Hepatocyte (in vitro differentiated cells): ENCODE data around the gene CHAF1A. TPM values are rescaled to one million over a fixed set of nuclear protein-coding genes. Genes with fewer than 3 reads are reported as not detected.

Experiments used
- DNase-seq: peaks from one replicate; pipeline ENCODE4 v3.0.0-alpha.2; 2016; ENCODE audit warnings: low spot score
- H2AFZ ChIP-seq: fragments of 200-600 bp; sonication (generic); 2 replicates; pipeline ENCODE4 v1.6.0; 2016; ENCODE audit warnings: antibody characterized with exemption, mild to moderate bottlenecking
- H3K27ac ChIP-seq: fragments of 200-600 bp; sonication (generic); 2 replicates; pipeline ENCODE4 v1.5.1; 2016; ENCODE audit warnings: mild to moderate bottlenecking
- H3K27me3 ChIP-seq: fragments of 200-600 bp; sonication (generic); 2 replicates; pipeline ENCODE4 v1.6.1; 2016
- H3K36me3 ChIP-seq: fragments of 200-600 bp; sonication (generic); replicated peaks from 2 replicates; pipeline ENCODE4 v1.5.1; 2016; ENCODE audit warnings: low read depth; ENCODE audit not compliant: insufficient read depth
- H3K4me1 ChIP-seq: fragments of 200-600 bp; sonication (generic); 2 replicates; pipeline ENCODE4 v1.5.1; 2016; ENCODE audit warnings: mild to moderate bottlenecking, moderate library complexity; ENCODE audit not compliant: insufficient read depth
- H3K4me2 ChIP-seq: fragments of 200-600 bp; sonication (generic); 2 replicates; pipeline ENCODE4 v1.6.0; 2016
- H3K4me3 ChIP-seq: fragments of 200-600 bp; sonication (generic); 2 replicates; pipeline ENCODE4 v1.5.1; 2016; ENCODE audit warnings: mild to moderate bottlenecking
- H3K79me2 ChIP-seq: fragments of 200-600 bp; sonication (generic); 2 replicates; pipeline ENCODE4 v1.6.0; 2017; ENCODE audit warnings: mild to moderate bottlenecking
- H3K9me2 ChIP-seq: fragments of 200-600 bp; sonication (generic); replicated peaks from 2 replicates; pipeline ENCODE4 v1.6.0; 2017; ENCODE audit warnings: mild to moderate bottlenecking; ENCODE audit not compliant: insufficient read depth
- H3K9me3 ChIP-seq: fragments of 200-600 bp; sonication (generic); 2 replicates; pipeline ENCODE4 v1.5.1; 2016; ENCODE audit warnings: low read depth, mild to moderate bottlenecking
- H4K20me1 ChIP-seq: fragments of 200-600 bp; sonication (generic); 2 replicates; pipeline ENCODE4 v1.6.0; 2016; ENCODE audit warnings: mild to moderate bottlenecking; ENCODE audit not compliant: insufficient read depth, poor library complexity, severe bottlenecking
- EZH2 ChIP-seq: fragments of 200-600 bp; sonication (generic); IDR thresholded peaks from 2 replicates; pipeline ENCODE4 v1.6.1; 2016; ENCODE audit warnings: antibody characterized with exemption, mild to moderate bottlenecking, borderline replicate concordance
- EZH2phosphoT487 ChIP-seq: fragments of 200-600 bp; sonication (generic); IDR thresholded peaks from one replicate; pipeline ENCODE4 v1.6.1; 2018; ENCODE audit warnings: antibody characterized with exemption, mild to moderate bottlenecking, low read depth, moderate library complexity; ENCODE audit not compliant: unreplicated experiment, severe bottlenecking
- WGBS: methylation state at CpG from one replicate; pipeline ENCODE4 v1.1.6; 2016; ENCODE audit warnings: low lambda C conversion rate; ENCODE audit errors: missing lambda C conversion rate; 5-methylcytosine and 5-hydroxymethylcytosine counted together
- polyA plus RNA-seq: library from polyadenylated mRNA; unstranded; fragments of >200 nt; fragmentation: Nextera tagmentation; extraction: Ambion mirVana; gene quantifications from 2 replicates; pipeline ENCODE4 v1.2.1, GENCODE V29; 2016
- total RNA-seq: library from RNA; depleted of rRNA; stranded (reverse); fragments of >200 nt; gene quantifications from 2 replicates; pipeline ENCODE4 v1.2.3, GENCODE V29; 2014
- TF ChIP-seq, protein P1 (sequence below): fragments of 200-600 bp; sonication (generic); IDR thresholded peaks from 2 replicates; pipeline ENCODE4 v1.5.1; 2016; ENCODE audit warnings: antibody characterized with exemption, mild to moderate bottlenecking; ENCODE audit not compliant: poor library complexity

The CHAF1A gene
- total and polyA plus RNA-seq, 2 experiments from 2014 or later, result 6.2 to 6.5 TPM

- 83% methylated on average over 16 of the region's 16 CpGs for WGBS
- H3K27me3 ChIP-seq, result no peaks in the 10 kb centered on the region
- DNase-seq, result peak; percentile 49
- peaks cover 59% of the 10 kb centered on the region for H3K4me1 ChIP-seq
- no peak overlapping the region for H3K4me2 ChIP-seq
- H3K79me2 ChIP-seq, result peaks cover 96% of the 10 kb centered on the region
- H4K20me1 ChIP-seq, result peaks cover 53% of the 10 kb centered on the region
- no peaks in the 10 kb centered on the region for H3K9me3 ChIP-seq
- peak overlapping the region; percentile 98 for H3K27ac ChIP-seq
- H2AFZ ChIP-seq, result no peak overlapping the region
- H3K4me3 ChIP-seq, result no peak overlapping the region
- H3K9me2 ChIP-seq, result no peaks in the 10 kb centered on the region
- H3K36me3 ChIP-seq, result no peaks in the 10 kb centered on the region
- no peak for TF ChIP-seq EZH2
- no peak for TF ChIP-seq EZH2phosphoT487
- TF ChIP-seq, protein P1, sequence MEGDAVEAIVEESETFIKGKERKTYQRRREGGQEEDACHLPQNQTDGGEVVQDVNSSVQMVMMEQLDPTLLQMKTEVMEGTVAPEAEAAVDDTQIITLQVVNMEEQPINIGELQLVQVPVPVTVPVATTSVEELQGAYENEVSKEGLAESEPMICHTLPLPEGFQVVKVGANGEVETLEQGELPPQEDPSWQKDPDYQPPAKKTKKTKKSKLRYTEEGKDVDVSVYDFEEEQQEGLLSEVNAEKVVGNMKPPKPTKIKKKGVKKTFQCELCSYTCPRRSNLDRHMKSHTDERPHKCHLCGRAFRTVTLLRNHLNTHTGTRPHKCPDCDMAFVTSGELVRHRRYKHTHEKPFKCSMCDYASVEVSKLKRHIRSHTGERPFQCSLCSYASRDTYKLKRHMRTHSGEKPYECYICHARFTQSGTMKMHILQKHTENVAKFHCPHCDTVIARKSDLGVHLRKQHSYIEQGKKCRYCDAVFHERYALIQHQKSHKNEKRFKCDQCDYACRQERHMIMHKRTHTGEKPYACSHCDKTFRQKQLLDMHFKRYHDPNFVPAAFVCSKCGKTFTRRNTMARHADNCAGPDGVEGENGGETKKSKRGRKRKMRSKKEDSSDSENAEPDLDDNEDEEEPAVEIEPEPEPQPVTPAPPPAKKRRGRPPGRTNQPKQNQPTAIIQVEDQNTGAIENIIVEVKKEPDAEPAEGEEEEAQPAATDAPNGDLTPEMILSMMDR, result no peak
Observed at GRCh38 chr19:4388337-4389063, 13.9 kb upstream of the CHAF1A start.

DNA sequence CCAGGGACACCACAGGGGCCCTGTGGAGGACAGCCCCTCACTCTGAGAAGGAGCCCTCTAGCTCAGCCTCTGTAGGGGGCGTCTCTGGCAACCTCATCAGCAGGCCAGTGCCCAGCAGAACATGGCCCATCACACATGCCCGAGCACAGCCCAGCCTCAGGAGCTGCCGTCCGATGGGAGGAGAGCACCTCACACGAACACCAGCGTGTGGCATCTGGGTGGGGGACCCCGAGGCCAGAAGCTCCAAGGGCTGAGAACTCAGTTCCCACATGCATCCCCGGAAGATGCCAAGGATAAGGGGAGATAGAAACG, 13.4 kb upstream of the CHAF1A start:
- WGBS, result 95% methylated on average over 9 of the region's 9 CpGs
- H3K4me3 ChIP-seq, result no peak overlapping the region
- no peak for TF ChIP-seq EZH2phosphoT487
- TF ChIP-seq EZH2, result no peak
- TF ChIP-seq, protein P1, result no peak
- H2AFZ ChIP-seq, result no peak overlapping the region
- H3K79me2 ChIP-seq, result peaks cover 96% of the 10 kb centered on the region
- DNase-seq, result no peak
- no peaks in the 10 kb centered on the region for H3K27me3 ChIP-seq
- H3K36me3 ChIP-seq, result no peaks in the 10 kb centered on the region
- peaks cover 64% of the 10 kb centered on the region for H3K4me1 ChIP-seq
- H3K9me2 ChIP-seq, result no peaks in the 10 kb centered on the region
- no peaks in the 10 kb centered on the region for H3K9me3 ChIP-seq
- H3K4me2 ChIP-seq, result no peak overlapping the region
- H3K27ac ChIP-seq, result peak overlapping the region; percentile 98
- peaks cover 51% of the 10 kb centered on the region for H4K20me1 ChIP-seq

DNA sequence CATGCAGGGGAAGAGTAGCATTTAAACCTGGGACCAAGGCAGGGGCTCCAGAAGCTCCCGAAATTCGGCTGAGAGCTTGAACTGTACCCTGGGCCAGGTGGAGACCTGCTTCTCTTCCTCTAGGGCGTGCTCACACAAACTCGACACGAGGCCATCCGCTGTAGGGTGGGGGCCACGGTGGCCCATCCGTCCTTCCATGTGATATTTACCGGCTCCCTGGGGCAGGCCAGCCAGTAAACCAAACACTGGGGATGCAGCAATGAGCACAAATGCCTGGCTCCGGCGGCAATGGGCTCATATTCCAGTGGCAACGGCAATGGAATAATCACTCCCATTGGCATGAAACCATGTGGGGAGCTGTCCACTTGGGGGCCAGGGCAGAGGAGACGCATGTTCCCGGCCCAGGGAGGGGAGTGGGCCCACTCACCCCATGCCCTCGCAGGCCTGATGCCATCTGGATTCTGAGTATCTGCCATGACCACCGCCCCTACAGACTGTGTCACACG, 12.9 kb upstream of the CHAF1A start:
- TF ChIP-seq, protein P1, result no peak
- TF ChIP-seq EZH2phosphoT487 (no peak), EZH2 (no peak)
- H3K9me2 ChIP-seq, result no peaks in the 10 kb centered on the region
- peak overlapping the region; percentile 98 for H3K27ac ChIP-seq
- DNase-seq, result no peak
- no peak overlapping the region for H2AFZ ChIP-seq
- peaks cover 70% of the 10 kb centered on the region for H3K4me1 ChIP-seq
- 78% methylated on average over 17 of the region's 17 CpGs for WGBS
- peak overlapping the region; percentile 75 for H3K4me2 ChIP-seq
- peaks cover 53% of the 10 kb centered on the region for H4K20me1 ChIP-seq
- no peak overlapping the region for H3K4me3 ChIP-seq
- H3K9me3 ChIP-seq, result no peaks in the 10 kb centered on the region
- no peaks in the 10 kb centered on the region for H3K27me3 ChIP-seq
- H3K36me3 ChIP-seq, result no peaks in the 10 kb centered on the region
- H3K79me2 ChIP-seq, result peaks cover 96% of the 10 kb centered on the region
